ENCODE data around the gene SKAP2. TPM values are rescaled to one million over a fixed set of nuclear protein-coding genes. Genes with fewer than 3 reads are reported as not detected.

SKAP2 gene
- polyA plus RNA-seq, 3 donors, result 19.2 to 204 (median 158) TPM

DNA sequence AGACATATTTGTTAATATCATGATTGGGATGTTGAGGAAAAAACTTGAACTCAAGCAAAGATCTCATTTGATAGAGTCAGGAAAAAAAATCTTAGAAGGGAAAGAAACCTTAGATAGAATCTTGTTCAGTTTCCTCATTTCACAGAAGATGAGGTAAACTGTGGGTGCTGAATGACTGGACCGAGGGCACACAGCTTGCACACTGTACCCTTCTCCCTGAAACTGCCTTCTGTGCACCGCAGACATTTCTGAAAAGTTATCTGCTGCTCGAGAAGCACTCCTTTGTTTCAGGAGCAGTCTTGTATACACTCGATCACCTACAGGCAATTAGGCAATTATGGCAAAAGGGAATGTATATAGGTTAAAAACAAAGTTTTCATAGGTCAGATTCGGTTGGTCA is 167.4 kb downstream of the SKAP2 start:
- Histone ChIP-seq H3K36me3 (replicated peaks in 1 of 2; ENCODE audit: control insufficient read depth in 1 of 2, insufficient read depth in 2 of 2, low read length in 2 of 2) (peaks cover 2 to 13% of the 10 kb centered on the region in 2 donors), H3K27me3 (ENCODE audit: control insufficient read depth in 2 of 2, insufficient read depth in 2 of 2, low read length in 2 of 2) (no peaks in the 10 kb centered on the region), H2AFZ (ENCODE audit: insufficient read depth, low read depth, low read length, poor library complexity, severe bottlenecking) (no peak overlapping the region), H3K79me2 (ENCODE audit: insufficient read depth, low read length) (no peaks in the 10 kb centered on the region), H3K4me1 (ENCODE audit: control insufficient read depth in 1 of 2, insufficient read depth in 2 of 2, low read length in 2 of 2) (no peaks in the 10 kb centered on the region), H3K4me2 (replicated peaks; ENCODE audit: extremely low read depth, low read length, poor library complexity, severe bottlenecking) (no peak overlapping the region), H3K9me3 (replicated peaks in 1 of 2; ENCODE audit: control insufficient read depth in 1 of 2, insufficient read depth in 1 of 2, low read length in 2 of 2) (no peaks in the 10 kb centered on the region), H3K9ac (ENCODE audit: insufficient read depth, low read length, poor library complexity, severe bottlenecking) (no peak overlapping the region), H3K27ac (ENCODE audit: low read depth in 1 of 2, low read length in 2 of 2) (no peak overlapping the region), H3K4me3 (replicated peaks in 1 of 3; ENCODE audit: low read depth in 2 of 3, low read length in 3 of 3) (no peak overlapping the region), H4K20me1 (ENCODE audit: insufficient read depth, low read length) (peaks cover 4% of the 10 kb centered on the region)
- Mint-ChIP-seq H3K36me3 (peaks cover 18 to 19% of the 10 kb centered on the region in 2 donors), H3K4me1 (peaks cover 2% of the 10 kb centered on the region), H3K27ac (no peak overlapping the region), H3K4me3 (no peak overlapping the region), H3K27me3 (ENCODE audit: low read depth in 3 of 3) (peaks cover 0 to 2% (median 0%) of the 10 kb centered on the region in 3 donors), H3K9me3 (no peaks in the 10 kb centered on the region)
- 49% methylated on average over 2 of the region's 5 CpGs for WGBS (ENCODE audit: insufficient coverage)
- no peak for DNase-seq
- TF ChIP-seq, protein P1, sequence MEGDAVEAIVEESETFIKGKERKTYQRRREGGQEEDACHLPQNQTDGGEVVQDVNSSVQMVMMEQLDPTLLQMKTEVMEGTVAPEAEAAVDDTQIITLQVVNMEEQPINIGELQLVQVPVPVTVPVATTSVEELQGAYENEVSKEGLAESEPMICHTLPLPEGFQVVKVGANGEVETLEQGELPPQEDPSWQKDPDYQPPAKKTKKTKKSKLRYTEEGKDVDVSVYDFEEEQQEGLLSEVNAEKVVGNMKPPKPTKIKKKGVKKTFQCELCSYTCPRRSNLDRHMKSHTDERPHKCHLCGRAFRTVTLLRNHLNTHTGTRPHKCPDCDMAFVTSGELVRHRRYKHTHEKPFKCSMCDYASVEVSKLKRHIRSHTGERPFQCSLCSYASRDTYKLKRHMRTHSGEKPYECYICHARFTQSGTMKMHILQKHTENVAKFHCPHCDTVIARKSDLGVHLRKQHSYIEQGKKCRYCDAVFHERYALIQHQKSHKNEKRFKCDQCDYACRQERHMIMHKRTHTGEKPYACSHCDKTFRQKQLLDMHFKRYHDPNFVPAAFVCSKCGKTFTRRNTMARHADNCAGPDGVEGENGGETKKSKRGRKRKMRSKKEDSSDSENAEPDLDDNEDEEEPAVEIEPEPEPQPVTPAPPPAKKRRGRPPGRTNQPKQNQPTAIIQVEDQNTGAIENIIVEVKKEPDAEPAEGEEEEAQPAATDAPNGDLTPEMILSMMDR (IDR thresholded peaks at IDR 0.05), result no peak
- intact Hi-C loops (cut with micrococcal nuclease), result no loop called here

DNA sequence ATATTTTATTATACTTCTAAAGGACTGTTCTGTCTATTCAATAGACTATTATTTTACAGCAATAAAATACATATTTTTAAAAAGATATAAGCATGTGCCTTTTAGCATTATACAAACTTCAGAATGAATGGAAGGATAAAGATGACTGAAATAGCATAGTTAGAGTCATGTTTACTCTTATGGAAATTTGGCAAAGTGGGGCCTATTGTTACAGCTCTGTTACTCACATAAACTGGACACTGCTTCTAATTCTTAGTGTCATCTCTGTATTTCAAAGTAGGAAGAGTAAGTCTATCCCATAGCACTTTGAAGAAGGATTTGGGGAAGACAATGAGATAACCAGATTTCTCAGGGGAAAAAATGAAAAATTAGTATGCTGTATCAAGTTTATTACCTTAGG is 168.2 kb downstream of the SKAP2 start:
- TF ChIP-seq, protein P1 (IDR thresholded peaks at IDR 0.05), result no peak
- Histone ChIP-seq H3K27ac (ENCODE audit: low read depth in 1 of 2, low read length in 2 of 2) (no peak overlapping the region), H3K36me3 (replicated peaks in 1 of 2; ENCODE audit: control insufficient read depth in 1 of 2, insufficient read depth in 2 of 2, low read length in 2 of 2) (peaks cover 2 to 11% of the 10 kb centered on the region in 2 donors), H4K20me1 (ENCODE audit: insufficient read depth, low read length) (peaks cover 9% of the 10 kb centered on the region), H3K4me1 (ENCODE audit: control insufficient read depth in 1 of 2, insufficient read depth in 2 of 2, low read length in 2 of 2) (no peaks in the 10 kb centered on the region), H2AFZ (ENCODE audit: insufficient read depth, low read depth, low read length, poor library complexity, severe bottlenecking) (no peak overlapping the region), H3K79me2 (ENCODE audit: insufficient read depth, low read length) (no peaks in the 10 kb centered on the region), H3K4me3 (replicated peaks in 1 of 3; ENCODE audit: low read depth in 2 of 3, low read length in 3 of 3) (no peak overlapping the region), H3K27me3 (ENCODE audit: control insufficient read depth in 2 of 2, insufficient read depth in 2 of 2, low read length in 2 of 2) (no peaks in the 10 kb centered on the region), H3K9ac (ENCODE audit: insufficient read depth, low read length, poor library complexity, severe bottlenecking) (no peak overlapping the region), H3K4me2 (replicated peaks; ENCODE audit: extremely low read depth, low read length, poor library complexity, severe bottlenecking) (no peak overlapping the region), H3K9me3 (replicated peaks in 1 of 2; ENCODE audit: control insufficient read depth in 1 of 2, insufficient read depth in 1 of 2, low read length in 2 of 2) (no peaks in the 10 kb centered on the region)
- peaks cover 4% of the 10 kb centered on the region for H3K4me1 Mint-ChIP-seq
- intact Hi-C loops (cut with micrococcal nuclease), result no loop called here
- DNase-seq, result no peak
- peaks cover 0 to 2% (median 0%) of the 10 kb centered on the region in 3 donors for H3K27me3 Mint-ChIP-seq (ENCODE audit: low read depth in 3 of 3)
- H3K4me3 Mint-ChIP-seq, result no peak overlapping the region
- H3K36me3 Mint-ChIP-seq, result peaks cover 17 to 19% of the 10 kb centered on the region in 2 donors
- no peak overlapping the region for H3K27ac Mint-ChIP-seq
- H3K9me3 Mint-ChIP-seq, result no peaks in the 10 kb centered on the region

Measured in CD14-positive monocyte (primary cell).